ENCODE data around the gene CR1L.

CR1L gene

GRCh38 chr1:207754011-207754410 is 109.1 kb downstream of the CR1L start:
- Histone ChIP-seq H3K9me3 (ENCODE audit: insufficient read depth, low read depth, low read length) (no peaks in the 10 kb centered on the region), H3K79me2 (ENCODE audit: insufficient read depth, low read length) (peaks cover 78% of the 10 kb centered on the region), H3K4me2 (ENCODE audit: low read depth, low read length, poor library complexity, severe bottlenecking) (peak overlapping the region; percentile 90), H3K9me2 (replicated peaks; ENCODE audit: low read depth, low read length) (no peaks in the 10 kb centered on the region), H3K9ac (ENCODE audit: low read depth, low read length, poor library complexity, severe bottlenecking) (peak overlapping the region; percentile 86), H4K20me1 (ENCODE audit: insufficient read depth, low read length, poor library complexity, severe bottlenecking) (peaks cover 63% of the 10 kb centered on the region), H3K4me1 (ENCODE audit: insufficient read depth, low read length, poor library complexity, severe bottlenecking) (peaks cover 66% of the 10 kb centered on the region), H3K4me3 (ENCODE audit: low read length, poor library complexity, severe bottlenecking) (peak overlapping the region; percentile 92), H3F3A (ENCODE audit: low read depth) (no peaks in the 10 kb centered on the region), H3K27me3 (ENCODE audit: insufficient read depth, low read length, poor library complexity, severe bottlenecking) (peaks cover 5% of the 10 kb centered on the region), H3K36me3 (ENCODE audit: insufficient read depth, low read length) (peaks cover 23% of the 10 kb centered on the region), H2AFZ (ENCODE audit: low read length) (no peak overlapping the region)
- no peak for TF ChIP-seq CTCF (conservative IDR thresholded peaks at IDR 0.05; ENCODE audit: low read length)
- no peak for TF ChIP-seq EZH2phosphoT487 (IDR thresholded peaks at IDR 0.05; ENCODE audit: borderline replicate concordance)

- Histone ChIP-seq H3K9ac (ENCODE audit: low read depth, low read length, poor library complexity, severe bottlenecking) (peak overlapping the region; percentile 86), H3K9me2 (replicated peaks; ENCODE audit: low read depth, low read length) (no peaks in the 10 kb centered on the region), H3K79me2 (ENCODE audit: insufficient read depth, low read length) (peaks cover 76% of the 10 kb centered on the region), H3K36me3 (ENCODE audit: insufficient read depth, low read length) (peaks cover 35% of the 10 kb centered on the region), H3K4me2 (ENCODE audit: low read depth, low read length, poor library complexity, severe bottlenecking) (peak overlapping the region; percentile 90), H3K9me3 (ENCODE audit: insufficient read depth, low read depth, low read length) (no peaks in the 10 kb centered on the region), H3K4me1 (ENCODE audit: insufficient read depth, low read length, poor library complexity, severe bottlenecking) (peaks cover 55% of the 10 kb centered on the region), H4K20me1 (ENCODE audit: insufficient read depth, low read length, poor library complexity, severe bottlenecking) (peaks cover 63% of the 10 kb centered on the region), H2AFZ (ENCODE audit: low read length) (no peak overlapping the region), H3K27me3 (ENCODE audit: insufficient read depth, low read length, poor library complexity, severe bottlenecking) (peaks cover 5% of the 10 kb centered on the region), H3F3A (ENCODE audit: low read depth) (no peaks in the 10 kb centered on the region), H3K4me3 (ENCODE audit: low read length, poor library complexity, severe bottlenecking) (peak overlapping the region; percentile 92)
- TF ChIP-seq EZH2phosphoT487 (IDR thresholded peaks at IDR 0.05; ENCODE audit: borderline replicate concordance) (no peak), CTCF (conservative IDR thresholded peaks at IDR 0.05; ENCODE audit: low read length) (no peak)
These were observed 110.2 kb downstream of the CR1L start for GRCh38 chr1:207754974-207755700.

GRCh38 chr1:207755846-207756693 is 111.1 kb downstream of the CR1L start:
- Histone ChIP-seq H3K9me2 (replicated peaks; ENCODE audit: low read depth, low read length) (no peaks in the 10 kb centered on the region), H3K4me1 (ENCODE audit: insufficient read depth, low read length, poor library complexity, severe bottlenecking) (peaks cover 46% of the 10 kb centered on the region), H2AFZ (ENCODE audit: low read length) (no peak overlapping the region), H3K4me2 (ENCODE audit: low read depth, low read length, poor library complexity, severe bottlenecking) (peak overlapping the region; percentile 90), H3K9ac (ENCODE audit: low read depth, low read length, poor library complexity, severe bottlenecking) (peak overlapping the region; percentile 25), H3K79me2 (ENCODE audit: insufficient read depth, low read length) (peaks cover 68% of the 10 kb centered on the region), H3K27me3 (ENCODE audit: insufficient read depth, low read length, poor library complexity, severe bottlenecking) (peaks cover 5% of the 10 kb centered on the region), H3F3A (ENCODE audit: low read depth) (no peaks in the 10 kb centered on the region), H3K36me3 (ENCODE audit: insufficient read depth, low read length) (peaks cover 41% of the 10 kb centered on the region), H4K20me1 (ENCODE audit: insufficient read depth, low read length, poor library complexity, severe bottlenecking) (peaks cover 63% of the 10 kb centered on the region), H3K9me3 (ENCODE audit: insufficient read depth, low read depth, low read length) (no peaks in the 10 kb centered on the region), H3K4me3 (ENCODE audit: low read length, poor library complexity, severe bottlenecking) (peak overlapping the region; percentile 92)
- TF ChIP-seq CTCF (conservative IDR thresholded peaks at IDR 0.05; ENCODE audit: low read length) (no peak), EZH2phosphoT487 (IDR thresholded peaks at IDR 0.05; ENCODE audit: borderline replicate concordance) (no peak)

Measured in Loucy (cell line).